HG03575 (cell line): ENCODE measurements around the gene SMIM31.

Experiments
- ATAC-seq: cut with Tn5 transposase; IDR thresholded peaks from one replicate; pipeline ENCODE4 v1.9.1; 2021; ENCODE audit not compliant: unreplicated experiment, insufficient number of reproducible peaks, low FRiP score; ENCODE audit errors: extremely low read depth

The SMIM31 gene

GRCh38 chr4:164753873-164754488, at the start of gene SMIM31:
Gene SMIM31 (plus strand): TSS chr4:164754131. CDS start chr4:164770444, 16,313 bp downstream.
- no peak for ATAC-seq

GRCh38 chr4:164706675-164707074, 47.3 kb upstream of the SMIM31 start:
- no peak for ATAC-seq

GRCh38 chr4:164716901-164717300, 37.0 kb upstream of the SMIM31 start:
- no peak for ATAC-seq

- no peak for ATAC-seq
These were observed 35.1 kb upstream of the SMIM31 start for GRCh38 chr4:164718827-164719226.

- no peak for ATAC-seq
These were observed 28.9 kb upstream of the SMIM31 start for GRCh38 chr4:164725066-164725465.

- no peak for ATAC-seq
These were observed 23.1 kb upstream of the SMIM31 start for GRCh38 chr4:164730705-164731393.

GRCh38 chr4:164731827-164732474, 22.0 kb upstream of the SMIM31 start:
- no peak for ATAC-seq

- ATAC-seq, result no peak
These were observed 19.4 kb upstream of the SMIM31 start for GRCh38 chr4:164734484-164734883.

- no peak for ATAC-seq
These were observed 5.6 kb upstream of the SMIM31 start for GRCh38 chr4:164748375-164748774.

GRCh38 chr4:164755432-164755831, 1.5 kb downstream of the SMIM31 start:
- ATAC-seq, result no peak

- ATAC-seq, result no peak
These were observed 2.8 kb downstream of the SMIM31 start for GRCh38 chr4:164756686-164757085.

GRCh38 chr4:164761241-164761640, 7.3 kb downstream of the SMIM31 start:
- no peak for ATAC-seq

GRCh38 chr4:164761746-164762275, 7.9 kb downstream of the SMIM31 start:
- no peak for ATAC-seq

GRCh38 chr4:164765096-164765495, 11.2 kb downstream of the SMIM31 start:
- ATAC-seq, result no peak

GRCh38 chr4:164765833-164766232, 11.9 kb downstream of the SMIM31 start:
- no peak for ATAC-seq

GRCh38 chr4:164768516-164768915, 14.6 kb downstream of the SMIM31 start:
- ATAC-seq, result no peak

- ATAC-seq, result no peak
These were observed 16.2 kb downstream of the SMIM31 start for GRCh38 chr4:164770010-164770724.

GRCh38 chr4:164771088-164771487, 17.2 kb downstream of the SMIM31 start:
- no peak for ATAC-seq

- no peak for ATAC-seq
These were observed 18.1 kb downstream of the SMIM31 start for GRCh38 chr4:164772076-164772475.
